Central memory CD4-positive, alpha-beta T cell (primary cell): ENCODE data around the gene PRDM16.

Source experiments
- DNase-seq: peaks from one replicate; pipeline ENCODE4 v3.0.0; 2022

The PRDM16 gene

GRCh38 chr1:3033040-3033789 is 35.8 kb upstream of the PRDM16 start:
- peak; percentile 73 for DNase-seq

DNA sequence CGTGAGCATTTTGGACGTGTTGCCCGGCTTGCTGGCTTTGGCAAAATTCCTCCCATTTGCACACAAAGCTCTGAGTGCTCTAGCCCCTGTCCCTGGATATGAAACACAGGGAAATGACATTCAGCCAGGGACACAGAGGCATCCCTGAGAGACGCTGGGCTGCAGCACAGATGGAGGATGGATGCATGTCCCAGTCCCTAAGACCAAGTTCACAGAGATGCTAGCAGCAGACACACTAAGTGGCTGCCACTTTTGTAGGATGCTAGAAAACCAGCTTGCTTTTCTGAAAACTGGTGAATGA is 35.3 kb upstream of the PRDM16 start:
- no peak for DNase-seq

DNA sequence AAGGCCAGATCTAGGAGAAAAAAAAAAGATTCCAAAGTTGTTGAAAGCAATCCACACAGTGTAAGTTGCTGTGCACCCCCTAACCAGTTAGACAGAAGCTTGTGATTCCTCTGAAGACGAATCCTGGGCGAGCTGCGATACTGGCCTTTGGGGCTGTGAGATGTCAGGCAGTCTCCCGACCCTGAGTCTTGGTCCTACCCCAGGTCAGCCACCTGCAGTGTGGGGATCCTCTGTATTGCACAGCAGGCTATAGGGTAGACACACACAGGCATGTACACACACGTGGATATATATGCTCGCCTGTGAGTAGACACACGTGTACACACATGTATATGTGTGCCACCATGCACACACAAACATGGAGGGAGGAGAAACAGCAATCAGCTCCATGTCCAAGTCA is 34.8 kb upstream of the PRDM16 start:
- no peak for DNase-seq

GRCh38 chr1:3034728-3035562 is 34.1 kb upstream of the PRDM16 start:
- no peak for DNase-seq

DNA sequence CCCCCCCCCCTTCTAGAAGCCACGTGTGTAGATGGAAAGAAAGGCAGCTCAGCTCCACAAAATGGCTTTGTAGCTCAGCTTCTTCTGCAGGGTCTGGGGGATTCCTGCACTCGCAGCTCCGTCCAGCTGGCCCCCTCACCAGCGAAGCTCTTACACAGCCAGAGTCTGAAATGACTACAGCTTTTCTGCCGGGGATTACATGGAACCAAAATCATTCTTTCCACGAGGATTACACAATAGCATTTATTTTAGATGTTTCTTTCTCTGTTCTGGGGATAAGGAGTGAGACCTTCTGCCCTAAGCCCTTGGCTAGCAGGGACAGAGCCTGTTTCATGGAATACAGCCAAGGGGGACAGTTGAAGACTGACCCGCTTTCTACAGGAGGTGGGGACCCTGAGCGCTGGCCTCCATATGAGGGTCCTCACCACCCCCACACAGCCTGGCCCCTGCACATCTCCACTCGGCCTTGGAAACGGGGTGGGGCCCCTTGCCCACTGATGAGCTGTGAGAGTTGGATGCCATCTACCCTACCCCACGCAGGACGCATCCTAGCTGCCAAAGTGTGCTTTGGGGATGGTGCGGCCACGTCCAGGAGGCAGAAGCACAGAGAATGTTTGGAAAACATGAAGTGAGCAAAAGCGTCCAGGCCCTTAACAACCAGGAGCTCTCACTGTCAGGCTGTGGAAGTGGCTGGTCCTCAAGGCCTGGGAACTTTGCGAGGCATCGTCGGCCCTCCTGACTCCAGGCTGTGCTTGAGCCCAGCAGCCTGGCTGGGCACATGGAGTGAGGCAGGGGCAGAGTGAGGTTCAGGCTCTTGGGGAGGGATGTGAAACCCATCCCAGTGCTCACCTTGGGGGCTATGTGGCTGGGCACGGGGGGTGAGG is 33.2 kb upstream of the PRDM16 start:
- DNase-seq, result no peak

- no peak for DNase-seq
Observed at GRCh38 chr1:3036447-3037280, 32.3 kb upstream of the PRDM16 start.

DNA sequence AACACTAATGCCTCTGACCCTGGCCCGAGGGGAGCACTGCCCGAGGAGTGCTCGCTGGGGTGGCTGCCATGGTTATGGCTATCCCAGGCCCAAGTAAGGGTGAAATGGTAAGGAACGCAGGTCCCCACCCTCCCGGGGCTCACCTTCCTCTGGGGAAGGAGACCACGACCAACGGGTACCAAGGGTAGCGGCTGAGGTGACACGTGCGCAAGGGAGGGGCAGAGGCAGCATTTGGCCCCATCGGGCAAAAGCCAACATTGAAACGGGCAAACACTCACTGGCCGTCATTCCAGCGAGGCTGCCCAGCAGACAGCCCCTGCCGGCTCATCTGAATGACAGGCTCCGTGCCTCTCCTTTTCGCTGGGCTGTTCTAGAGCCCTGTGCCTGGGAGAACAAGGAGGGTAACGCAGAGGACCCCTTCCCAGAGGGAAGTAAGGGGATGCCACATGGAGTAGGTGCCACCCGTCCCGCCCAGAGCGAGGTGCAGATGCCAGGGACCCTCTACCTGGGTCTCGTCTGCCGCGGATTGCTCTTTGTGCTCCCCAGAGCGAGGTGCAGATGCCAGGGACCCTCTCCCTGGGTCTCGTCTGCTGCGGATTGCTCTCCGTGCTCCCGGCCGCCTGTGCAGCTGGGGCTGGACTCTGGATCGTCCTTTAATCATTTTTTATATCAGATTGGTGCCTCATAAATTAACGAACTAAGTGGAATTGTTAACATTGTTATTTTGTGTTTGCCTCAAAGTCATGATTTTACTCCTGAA is 31.5 kb upstream of the PRDM16 start:
- no peak for DNase-seq

DNA sequence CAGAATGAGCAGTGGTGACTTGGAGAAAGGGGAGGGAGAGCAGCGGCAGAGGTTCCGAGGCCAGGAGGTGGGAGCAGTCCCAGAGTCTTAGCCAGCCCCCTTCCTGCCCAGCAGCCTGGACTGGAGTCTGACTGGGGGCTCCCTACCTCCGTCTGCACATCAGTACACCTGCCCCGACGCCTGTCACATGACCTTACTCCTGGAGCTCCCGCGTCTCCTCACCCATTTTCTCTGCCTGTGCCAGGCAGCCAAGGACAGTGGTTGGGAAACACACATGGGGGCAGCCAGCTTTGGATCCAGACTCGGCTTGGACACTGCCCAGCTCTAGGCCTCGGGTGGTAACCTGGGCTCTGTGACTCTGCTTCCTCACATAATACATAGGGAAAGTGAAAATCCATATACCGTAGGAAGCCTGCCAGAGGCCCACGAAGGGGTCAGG is 30.9 kb upstream of the PRDM16 start:
- DNase-seq, result no peak

DNA sequence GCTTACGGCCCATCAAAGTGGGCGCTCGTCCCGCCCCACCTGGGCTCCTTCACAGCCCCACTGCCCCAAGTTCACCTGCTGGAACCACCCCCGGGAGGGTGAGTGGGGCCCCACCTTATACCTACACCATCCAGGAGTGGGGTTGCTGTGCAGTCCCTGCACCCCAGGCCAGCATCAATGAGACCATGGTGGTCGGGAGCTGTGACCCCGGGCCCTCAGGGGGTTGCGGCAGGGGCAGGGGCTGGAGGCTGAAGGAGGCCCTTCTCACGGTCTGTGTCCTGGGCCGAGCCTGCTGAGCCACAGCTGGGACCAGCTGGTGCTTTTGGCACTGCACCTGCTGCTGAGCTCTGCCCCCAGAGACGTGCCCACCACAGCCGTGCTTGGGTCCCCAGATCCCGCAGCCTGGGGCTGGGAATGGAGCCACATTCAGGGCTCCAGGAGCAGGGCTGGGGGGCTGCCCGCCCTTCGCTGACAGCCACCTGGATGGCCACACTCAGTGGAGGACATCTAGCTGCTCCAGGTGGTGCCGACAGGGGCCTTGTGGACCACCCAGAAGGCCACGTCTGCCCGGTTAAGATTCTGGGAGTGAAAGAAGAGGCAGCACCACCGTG is 30.3 kb upstream of the PRDM16 start:
- no peak for DNase-seq

DNA sequence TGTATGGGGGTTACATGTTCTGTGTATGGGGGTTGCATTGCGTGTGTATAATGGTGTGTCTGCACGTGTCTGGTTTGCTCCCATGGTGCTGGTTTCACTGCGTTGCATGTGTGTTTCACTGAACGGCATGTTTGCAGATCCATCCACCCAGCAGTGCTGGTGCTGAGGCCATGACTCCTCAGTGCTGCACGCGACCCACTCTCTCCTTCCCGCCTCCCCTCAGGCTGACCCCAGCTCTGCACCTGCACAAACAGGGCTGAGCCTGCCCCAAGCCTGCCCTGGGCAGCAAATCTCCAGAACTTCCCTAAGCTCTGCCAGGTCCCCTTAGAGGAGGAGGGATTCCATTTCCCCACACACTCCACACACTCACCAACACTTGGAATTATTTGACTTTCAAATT is 29.0 kb upstream of the PRDM16 start:
- no peak for DNase-seq

DNA sequence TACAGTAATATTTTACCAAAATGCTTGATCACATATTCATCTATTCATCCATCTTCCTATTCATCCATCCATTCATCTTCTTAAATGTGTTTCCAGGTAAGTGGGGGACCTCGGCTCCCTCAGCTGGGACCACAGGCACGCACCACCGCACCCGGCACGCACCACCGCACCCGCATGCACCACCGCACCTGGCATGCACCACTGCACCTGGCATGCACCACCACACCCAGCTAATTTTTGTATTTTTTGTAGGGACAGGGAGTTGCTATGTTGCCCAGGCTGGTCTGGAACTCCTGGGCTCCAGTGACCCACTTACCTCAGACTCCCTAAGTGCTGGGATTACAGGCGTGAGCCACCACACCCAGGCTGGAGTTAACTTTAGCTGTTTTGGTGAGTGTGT is 26.5 kb upstream of the PRDM16 start:
- no peak for DNase-seq

DNA sequence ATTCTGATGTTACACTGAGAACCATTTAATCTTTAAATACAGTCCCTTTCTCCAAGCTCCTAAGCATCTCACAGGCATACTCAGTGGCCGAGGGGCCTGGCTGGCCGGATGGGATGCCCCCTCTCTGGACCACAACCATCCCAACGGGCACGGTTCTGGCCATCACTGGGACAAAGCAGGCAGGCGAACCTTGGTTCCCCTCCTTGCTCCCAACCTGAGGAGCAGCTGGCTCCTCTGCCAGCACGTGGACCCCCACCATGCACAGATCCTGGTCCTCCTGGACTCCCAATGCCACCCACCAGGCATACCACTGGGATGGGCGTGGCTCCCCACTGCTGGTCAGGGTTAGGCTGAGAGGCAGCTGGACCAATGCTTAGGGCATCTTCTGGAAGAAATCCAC is 19.8 kb upstream of the PRDM16 start:
- DNase-seq, result no peak

- DNase-seq, result no peak
Observed at GRCh38 chr1:3049905-3050304, 19.1 kb upstream of the PRDM16 start.

DNA sequence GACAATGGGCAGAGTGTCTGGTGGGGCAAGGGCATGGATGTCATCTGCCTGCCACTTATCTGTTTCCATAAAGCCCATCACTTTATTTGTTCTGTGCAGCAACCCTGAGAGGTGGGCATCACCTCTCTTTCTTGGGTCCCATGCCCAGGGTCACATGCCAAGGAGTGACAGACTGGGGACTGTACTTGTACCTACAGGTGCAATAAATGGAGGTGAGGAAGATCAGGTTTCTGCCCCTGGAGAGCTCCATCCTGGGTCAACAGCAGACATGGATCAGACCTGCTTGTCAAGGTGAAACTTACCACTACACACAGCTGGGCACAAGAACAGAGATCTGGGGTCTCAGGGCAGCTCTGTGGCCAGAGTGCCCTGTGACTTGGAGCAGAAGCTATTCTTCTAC is 18.4 kb upstream of the PRDM16 start:
- DNase-seq, result no peak

- DNase-seq, result no peak
Observed at GRCh38 chr1:3051270-3052268, 17.4 kb upstream of the PRDM16 start.

DNA sequence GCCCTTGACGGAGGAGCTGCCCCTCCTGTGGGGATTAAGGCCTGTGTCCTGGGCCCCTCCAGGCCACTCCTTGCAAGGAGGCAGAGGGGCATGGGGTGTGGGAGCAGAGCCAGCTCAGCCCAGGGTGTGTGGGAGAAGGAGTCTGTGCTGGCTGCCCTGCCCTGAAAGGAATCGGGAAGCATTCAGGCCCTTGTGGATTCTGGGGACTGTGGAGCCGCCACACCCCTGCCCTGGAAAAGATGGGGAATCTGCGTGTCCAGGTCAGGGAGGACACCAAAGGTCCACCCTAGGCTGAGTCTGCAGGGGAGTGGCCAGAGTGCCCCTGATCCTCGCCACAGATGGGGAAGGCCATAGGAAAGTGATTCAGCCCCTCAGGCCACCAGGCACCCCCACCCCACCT is 16.5 kb upstream of the PRDM16 start:
- no peak for DNase-seq

GRCh38 chr1:3053366-3053980 is 15.5 kb upstream of the PRDM16 start:
- no peak for DNase-seq

- DNase-seq, result no peak
Observed at GRCh38 chr1:3053986-3054385, 15.0 kb upstream of the PRDM16 start.

GRCh38 chr1:3054474-3054873 is 14.5 kb upstream of the PRDM16 start:
- DNase-seq, result no peak

DNA sequence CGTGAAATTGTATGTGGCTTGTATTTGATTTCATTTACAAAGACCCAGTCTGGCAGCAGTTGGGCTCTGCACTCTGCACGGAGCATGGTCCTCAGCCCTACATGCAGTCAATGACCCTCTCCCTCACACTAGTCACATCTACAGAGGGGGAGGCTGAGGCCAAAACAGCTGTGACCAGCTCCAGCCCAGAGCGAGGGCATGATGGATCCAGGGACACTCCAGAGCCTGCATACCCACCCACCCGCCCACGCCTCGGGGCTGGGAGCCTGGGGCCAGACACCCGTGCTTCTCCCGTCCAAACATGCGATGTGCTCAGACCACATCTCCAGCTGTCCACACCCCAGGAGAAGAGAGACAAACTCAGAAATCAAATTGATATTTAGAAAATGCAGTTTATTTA is 14.0 kb upstream of the PRDM16 start:
- no peak for DNase-seq
